Muscle layer of colon (tissue), 2 donors: ENCODE measurements around the gene MARS1.
"Not testable (repeated sequence)": the region's sequence is repeated elsewhere in the genome, so short reads cannot be mapped to it uniquely, and the experiment has no call there.

Source experiments
- H3K27ac ChIP-seq: one replicate; pipeline ENCODE4 v1.7.0; 2013; ENCODE audit warnings: low read depth, mild to moderate bottlenecking, low read length, moderate library complexity
- H3K27me3 ChIP-seq, 2 donors: one replicate each; pipeline ENCODE4 v1.7.0; 2013; ENCODE audit warnings: low read length in 2 of 2, mild to moderate bottlenecking in 2 of 2; ENCODE audit not compliant: insufficient read depth in 2 of 2, control insufficient read depth in 1 of 2
- H3K36me3 ChIP-seq: one replicate; pipeline ENCODE4 v1.7.0; 2013; ENCODE audit warnings: mild to moderate bottlenecking, low read length; ENCODE audit not compliant: insufficient read depth
- H3K4me1 ChIP-seq: one replicate; pipeline ENCODE4 v1.7.0; 2013; ENCODE audit warnings: mild to moderate bottlenecking, low read length; ENCODE audit not compliant: insufficient read depth
- H3K4me3 ChIP-seq, 2 donors: one replicate each; pipeline ENCODE4 v1.7.0; 2013; ENCODE audit warnings: low read length in 2 of 2, low read depth in 1 of 2, mild to moderate bottlenecking in 1 of 2, moderate library complexity in 1 of 2
- H3K9ac ChIP-seq: one replicate; pipeline ENCODE4 v1.7.0; 2013; ENCODE audit warnings: low read length
- H3K9me3 ChIP-seq: one replicate; pipeline ENCODE4 v1.7.0; 2013; ENCODE audit warnings: mild to moderate bottlenecking, low read length
- donor health status: abdominal sarcoma.
- donor health status: Adenocarcinoma of cecum.

The MARS1 gene

DNA sequence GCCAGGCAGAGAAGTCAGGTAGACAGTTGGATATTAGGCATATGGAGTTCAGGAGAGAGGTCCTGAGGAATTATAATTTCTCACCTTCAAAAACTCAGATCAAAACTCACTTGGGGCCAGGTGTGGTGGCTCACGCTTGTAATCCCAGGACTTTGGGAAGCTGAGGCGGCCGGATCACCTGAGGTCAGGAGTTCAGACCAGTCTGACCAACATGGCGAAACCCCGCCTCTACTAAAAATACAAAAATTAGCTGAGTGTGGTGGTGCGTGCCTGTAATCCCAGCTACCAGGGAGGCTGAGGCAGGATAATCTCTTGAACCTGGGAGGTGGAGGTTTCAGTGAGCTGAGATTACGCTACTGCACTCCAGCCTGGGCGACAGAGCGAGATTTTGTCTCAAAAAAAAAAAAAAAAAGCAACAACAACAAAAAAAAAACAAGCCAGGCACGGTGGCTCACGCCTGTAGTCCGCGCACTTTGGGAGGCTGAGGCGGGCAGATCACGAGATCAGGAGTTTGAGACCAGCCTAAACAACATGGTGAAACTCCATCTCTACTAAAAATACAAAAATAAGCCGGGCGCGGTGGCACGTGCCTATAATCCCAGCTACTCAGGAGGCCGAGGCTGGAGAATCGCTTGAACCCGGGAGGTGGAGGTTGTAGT, 14.6 kb downstream of the MARS1 start:
- not testable (repeated sequence) for H3K27me3 ChIP-seq, H3K9ac ChIP-seq, H3K4me3 ChIP-seq, H3K27ac ChIP-seq, H3K4me1 ChIP-seq, H3K9me3 ChIP-seq
- H3K36me3 ChIP-seq: peaks cover 64% of the 10 kb centered on the region

DNA sequence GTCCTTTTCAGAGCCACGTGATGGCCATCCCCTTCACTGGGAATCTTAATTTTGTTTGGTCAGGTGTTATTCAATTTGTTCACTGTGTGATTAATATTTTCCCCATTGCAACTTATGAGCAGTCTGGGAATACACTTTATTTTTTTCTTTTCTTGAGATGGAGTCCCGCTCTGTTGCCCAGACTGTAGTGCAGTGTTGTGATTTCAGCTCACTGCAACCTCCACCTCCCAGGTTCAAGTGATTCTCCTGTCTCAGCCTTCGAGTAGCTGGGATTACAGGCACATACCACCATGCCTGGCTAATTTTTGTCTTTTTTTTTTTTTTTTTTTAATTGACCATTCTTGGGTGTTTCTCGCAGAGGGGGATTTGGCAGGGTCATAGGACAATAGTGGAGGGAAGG, 18.7 kb downstream of the MARS1 start:
- H3K36me3 ChIP-seq: peaks cover 50% of the 10 kb centered on the region
- H3K9ac ChIP-seq, H3K27ac ChIP-seq, H3K4me3 ChIP-seq, H3K9me3 ChIP-seq, H3K4me1 ChIP-seq, H3K27me3 ChIP-seq: not testable (repeated sequence)

DNA sequence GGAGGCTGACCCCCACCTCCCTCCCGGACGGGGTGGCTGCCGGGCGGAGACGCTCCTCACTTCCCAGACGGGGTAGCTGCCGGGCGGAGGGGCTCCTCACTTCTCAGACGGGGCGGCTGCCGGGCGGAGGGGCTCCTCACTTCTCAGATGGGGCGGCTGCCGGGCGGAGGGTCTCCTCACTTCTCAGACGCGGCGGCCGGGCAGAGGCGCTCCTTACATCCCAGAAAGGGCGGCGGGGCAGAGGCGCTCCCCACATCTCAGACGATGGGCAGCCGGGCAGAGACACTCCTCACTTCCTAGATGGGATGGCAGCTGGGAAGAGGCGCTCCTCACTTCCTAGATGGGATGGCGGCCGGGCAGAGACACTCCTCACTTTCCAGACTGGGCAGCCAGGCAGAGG, 19.9 kb downstream of the MARS1 start:
- not testable (repeated sequence) for H3K27me3 ChIP-seq, H3K9me3 ChIP-seq, H3K9ac ChIP-seq, H3K4me1 ChIP-seq, H3K4me3 ChIP-seq, H3K27ac ChIP-seq
- peaks cover 57% of the 10 kb centered on the region for H3K36me3 ChIP-seq

DNA sequence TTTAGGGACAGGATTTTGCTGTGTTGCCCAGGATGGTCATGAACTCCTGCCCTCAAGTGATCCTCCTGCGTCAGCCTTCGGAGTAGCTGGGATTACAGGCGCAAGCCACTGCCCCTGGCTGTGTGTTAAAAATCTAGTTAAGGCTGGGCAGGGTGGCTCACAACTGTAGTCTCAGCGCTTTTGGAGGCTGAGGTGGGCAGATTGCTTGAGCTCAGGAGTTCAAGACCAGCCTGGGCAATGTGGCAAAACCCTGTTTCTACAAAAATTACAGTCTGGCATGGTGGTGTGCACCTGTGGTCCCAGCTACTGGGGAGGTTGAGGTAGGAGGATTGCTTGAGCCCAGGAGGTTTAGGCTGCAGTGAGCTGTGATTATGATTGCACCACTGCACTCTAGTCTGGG, 23.3 kb downstream of the MARS1 start:
- H3K36me3 ChIP-seq: peaks cover 65% of the 10 kb centered on the region
- H3K4me1 ChIP-seq: no peaks in the 10 kb centered on the region
- H3K4me3 ChIP-seq: no peak overlapping the region
- H3K9ac ChIP-seq: no peak overlapping the region
- no peaks in the 10 kb centered on the region for H3K9me3 ChIP-seq
- H3K27me3 ChIP-seq: no peaks in the 10 kb centered on the region
- H3K27ac ChIP-seq: no peak overlapping the region

DNA sequence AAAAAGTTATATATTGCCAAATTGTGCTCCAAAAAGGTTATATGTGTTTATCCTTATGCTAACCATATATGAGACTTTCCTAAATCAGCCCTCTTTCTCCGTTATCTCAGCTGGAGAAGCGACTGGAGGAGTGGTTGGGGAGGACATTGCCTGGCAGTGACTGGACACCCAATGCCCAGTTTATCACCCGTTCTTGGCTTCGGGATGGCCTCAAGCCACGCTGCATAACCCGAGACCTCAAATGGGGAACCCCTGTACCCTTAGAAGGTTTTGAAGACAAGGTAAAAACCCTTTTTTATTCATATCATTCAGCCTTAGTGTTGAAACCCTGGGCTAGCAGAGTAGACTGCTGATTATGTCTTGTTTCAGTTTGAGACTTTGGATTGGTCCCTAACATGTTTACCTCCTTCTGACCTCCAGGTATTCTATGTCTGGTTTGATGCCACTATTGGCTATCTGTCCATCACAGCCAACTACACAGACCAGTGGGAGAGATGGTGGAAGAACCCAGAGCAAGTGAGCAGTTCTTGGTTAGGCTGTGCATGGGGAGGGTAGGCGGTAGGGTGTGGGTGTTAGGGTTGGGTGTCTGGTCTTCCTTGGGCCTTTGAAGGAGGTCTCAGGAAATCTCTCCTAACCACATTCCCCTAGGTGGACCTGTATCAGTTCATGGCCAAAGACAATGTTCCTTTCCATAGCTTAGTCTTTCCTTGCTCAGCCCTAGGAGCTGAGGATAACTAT, 23.9 kb downstream of the MARS1 start:
- Histone ChIP-seq H3K36me3 (peaks cover 65% of the 10 kb centered on the region), H3K27ac (no peak overlapping the region), H3K9me3 (no peaks in the 10 kb centered on the region), H3K4me1 (peaks cover under 1% of the 10 kb centered on the region), H3K4me3 (no peak overlapping the region), H3K9ac (no peak overlapping the region), H3K27me3 (no peaks in the 10 kb centered on the region)

DNA sequence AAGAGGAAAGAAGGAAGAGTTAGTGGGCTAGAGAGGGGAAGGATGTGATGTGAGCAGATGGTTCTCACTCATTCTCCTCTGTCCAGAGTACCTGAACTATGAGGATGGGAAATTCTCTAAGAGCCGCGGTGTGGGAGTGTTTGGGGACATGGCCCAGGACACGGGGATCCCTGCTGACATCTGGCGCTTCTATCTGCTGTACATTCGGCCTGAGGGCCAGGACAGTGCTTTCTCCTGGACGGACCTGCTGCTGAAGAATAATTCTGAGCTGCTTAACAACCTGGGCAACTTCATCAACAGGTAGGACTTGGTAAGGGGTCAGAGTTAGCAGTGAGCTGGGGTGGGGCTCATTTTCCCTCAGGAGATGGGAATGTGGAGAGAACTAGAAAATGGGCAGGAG, 24.8 kb downstream of the MARS1 start:
- Histone ChIP-seq H3K27ac (no peak overlapping the region), H3K36me3 (peaks cover 73% of the 10 kb centered on the region), H3K4me3 (no peak overlapping the region)

DNA sequence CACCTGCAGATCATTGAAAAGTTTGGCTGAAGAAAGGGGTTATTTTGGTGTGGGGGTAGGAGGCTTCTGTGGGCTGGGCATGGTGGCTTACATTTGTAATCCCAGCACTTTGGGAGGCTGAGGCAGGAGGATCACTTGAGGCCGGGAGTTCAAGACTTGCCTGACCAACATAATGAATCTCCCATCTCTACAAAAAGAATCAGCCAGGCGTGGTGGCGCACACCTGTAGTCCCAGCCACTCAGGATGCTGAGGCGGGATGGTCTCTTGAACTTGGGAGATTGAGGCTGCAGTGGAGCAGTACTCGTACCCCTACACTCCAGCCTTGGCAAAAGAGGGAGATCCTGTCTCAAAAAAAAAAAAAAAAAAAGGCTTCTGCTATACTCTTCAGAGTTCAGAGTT, 25.4 kb downstream of the MARS1 start:
- Histone ChIP-seq H3K36me3 (peaks cover 73% of the 10 kb centered on the region), H3K4me1 (peaks cover 15% of the 10 kb centered on the region), H3K27me3 (no peaks in the 10 kb centered on the region), H3K9me3 (no peaks in the 10 kb centered on the region), H3K4me3 (no peak overlapping the region), H3K27ac (no peak overlapping the region), H3K9ac (no peak overlapping the region)

More for the DNA sequence above, 24.8 kb downstream of the MARS1 start:
- H3K27me3 ChIP-seq: no peaks in the 10 kb centered on the region
- no peak overlapping the region for H3K9ac ChIP-seq
- H3K9me3 ChIP-seq: no peaks in the 10 kb centered on the region
- H3K4me1 ChIP-seq: peaks cover 9% of the 10 kb centered on the region

DNA sequence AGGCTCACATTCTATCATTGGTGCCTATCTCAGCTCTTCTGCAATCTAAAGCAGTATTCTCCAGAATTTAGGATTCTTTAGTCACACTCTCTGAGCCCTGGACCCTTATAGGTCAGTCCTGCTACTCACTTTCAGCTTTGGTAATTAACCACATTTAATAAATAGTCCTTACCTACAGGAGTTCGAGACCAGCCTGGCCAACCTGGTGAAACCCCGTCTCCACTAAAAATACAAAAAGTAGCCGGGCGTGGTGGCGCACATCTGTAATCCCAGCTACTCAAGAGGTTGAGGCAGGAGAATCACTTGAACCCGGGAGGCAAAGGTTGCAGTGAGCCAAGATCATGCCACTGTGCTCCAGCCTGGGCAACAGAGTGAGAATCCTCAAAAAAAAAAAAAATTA, 25.8 kb downstream of the MARS1 start:
- H3K9ac ChIP-seq, H3K4me3 ChIP-seq, H3K27me3 ChIP-seq, H3K9me3 ChIP-seq, H3K27ac ChIP-seq: not testable (repeated sequence)
- peaks cover 73% of the 10 kb centered on the region for H3K36me3 ChIP-seq
- H3K4me1 ChIP-seq: peaks cover 19% of the 10 kb centered on the region

DNA sequence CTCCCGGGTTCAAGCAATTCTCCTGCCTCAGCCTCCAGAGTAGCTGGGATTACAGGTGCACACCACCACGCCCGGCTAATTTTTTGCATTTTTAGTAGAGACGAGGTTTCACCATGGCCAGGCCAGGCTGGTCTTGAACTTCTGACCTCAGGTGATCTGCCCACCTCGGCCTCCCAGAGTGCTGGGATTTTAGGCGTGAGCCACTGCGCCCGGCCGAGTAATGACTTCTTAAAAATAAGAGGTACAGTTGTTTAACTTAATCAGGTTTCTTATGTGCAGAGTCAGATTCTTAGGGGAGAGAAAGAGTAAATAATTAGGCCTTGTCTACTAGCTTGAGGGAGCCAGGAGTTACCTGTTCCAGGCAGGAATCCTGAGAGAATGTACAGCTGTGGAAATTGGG, 26.4 kb downstream of the MARS1 start:
- not testable (repeated sequence) for H3K27me3 ChIP-seq, H3K9me3 ChIP-seq, H3K27ac ChIP-seq, H3K9ac ChIP-seq, H3K4me3 ChIP-seq
- Histone ChIP-seq H3K36me3 (peaks cover 73% of the 10 kb centered on the region), H3K4me1 (peaks cover 25% of the 10 kb centered on the region)

DNA sequence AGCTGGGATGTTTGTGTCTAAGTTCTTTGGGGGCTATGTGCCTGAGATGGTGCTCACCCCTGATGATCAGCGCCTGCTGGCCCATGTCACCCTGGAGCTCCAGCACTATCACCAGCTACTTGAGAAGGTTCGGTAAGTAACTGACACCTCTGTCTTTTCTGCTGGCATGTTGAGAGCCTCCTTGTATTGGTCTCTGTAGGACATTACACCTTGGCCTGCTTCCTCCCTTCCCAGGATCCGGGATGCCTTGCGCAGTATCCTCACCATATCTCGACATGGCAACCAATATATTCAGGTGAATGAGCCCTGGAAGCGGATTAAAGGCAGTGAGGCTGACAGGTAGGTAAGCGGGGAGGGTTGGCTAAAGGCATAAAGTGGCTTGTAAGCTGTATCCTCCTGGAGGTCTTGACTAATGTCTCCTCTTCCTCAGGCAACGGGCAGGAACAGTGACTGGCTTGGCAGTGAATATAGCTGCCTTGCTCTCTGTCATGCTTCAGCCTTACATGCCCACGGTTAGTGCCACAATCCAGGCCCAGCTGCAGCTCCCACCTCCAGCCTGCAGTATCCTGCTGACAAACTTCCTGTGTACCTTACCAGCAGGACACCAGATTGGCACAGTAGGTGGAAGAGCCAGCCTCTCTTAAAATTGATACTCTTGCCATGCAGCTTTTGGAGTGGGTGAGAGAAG, 27.0 kb downstream of the MARS1 start:
- H3K4me1 ChIP-seq: peaks cover 28% of the 10 kb centered on the region
- no peak overlapping the region for H3K9ac ChIP-seq
- H3K4me3 ChIP-seq: no peak overlapping the region
- H3K27ac ChIP-seq: no peak overlapping the region
- no peaks in the 10 kb centered on the region for H3K27me3 ChIP-seq
- H3K36me3 ChIP-seq: peaks cover 69% of the 10 kb centered on the region
- no peaks in the 10 kb centered on the region for H3K9me3 ChIP-seq

DNA sequence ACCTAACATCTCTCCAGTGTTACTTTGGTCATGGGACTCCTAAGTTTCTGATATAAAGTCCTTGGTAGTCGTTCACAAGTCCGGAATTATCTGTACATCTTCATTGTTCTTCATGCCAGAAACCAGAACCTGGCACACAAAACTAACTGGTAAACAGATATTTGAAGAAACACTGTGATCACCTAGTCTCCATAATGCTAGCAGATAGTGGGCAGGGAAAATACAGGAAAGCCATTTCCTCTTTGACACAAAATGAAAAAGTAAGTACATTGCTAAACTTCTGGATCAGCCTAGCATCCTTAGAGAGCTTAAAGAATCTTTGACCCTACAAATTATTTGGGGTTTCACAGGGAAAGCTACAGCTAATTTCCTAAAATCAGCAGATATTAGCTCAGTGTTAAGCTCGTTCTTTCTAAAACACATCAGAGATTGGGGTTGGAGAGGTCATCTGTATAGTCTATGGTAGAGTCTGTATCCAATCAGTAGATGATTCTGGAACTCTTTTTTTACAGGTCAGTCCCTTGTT, 27.6 kb downstream of the MARS1 start:
- Histone ChIP-seq H3K27me3 (no peaks in the 10 kb centered on the region), H3K4me1 (peaks cover 28% of the 10 kb centered on the region), H3K9ac (no peak overlapping the region), H3K36me3 (peaks cover 63% of the 10 kb centered on the region), H3K27ac (no peak overlapping the region), H3K9me3 (no peaks in the 10 kb centered on the region), H3K4me3 (no peak overlapping the region)
